AG10803 (cell line): ENCODE results near the gene OR4E1.
"Not testable (repeated sequence)": the region's sequence is repeated elsewhere in the genome, so short reads cannot be mapped to it uniquely, and the experiment has no call there.

Source experiments
- DNase-seq: peaks from one replicate; pipeline ENCODE4 v3.0.0; 2010; ENCODE audit warnings: low read depth
- H3K4me3 ChIP-seq: 2 replicates; pipeline ENCODE4 v1.5.1; 2011; ENCODE audit warnings: mild to moderate bottlenecking, low read length, control low read depth
- CTCF ChIP-seq: conservative IDR thresholded peaks from 2 replicates; pipeline ENCODE4 v1.5.1; 2011; ENCODE audit warnings: mild to moderate bottlenecking, low read length, control low read depth, inconsistent platforms

OR4E1 gene

GRCh38 chr14:21653331-21653885, 20.2 kb downstream of the OR4E1 start, which contains the start of gene OR4E2:
TSS of gene OR4E2 (plus strand) at chr14:21653835. CDS start at chr14:21665083, 11,248 bp downstream.
- H3K4me3 ChIP-seq = no peak within 1 kb of the TSS
- TF ChIP-seq CTCF = no peak

GRCh38 chr14:21652209-21652808, 21.3 kb downstream of the OR4E1 start:
- DNase-seq = no peak
- TF ChIP-seq CTCF = no peak
- H3K4me3 ChIP-seq = no peak overlapping the region

More at GRCh38 chr14:21653331-21653885, 20.2 kb downstream of the OR4E1 start, which contains the start of gene OR4E2:
- DNase-seq = no peak

GRCh38 chr14:21647380-21647779, 26.2 kb downstream of the OR4E1 start:
- no peak for DNase-seq
- TF ChIP-seq CTCF = no peak
- H3K4me3 ChIP-seq = no peak overlapping the region

GRCh38 chr14:21643407-21643806, 30.2 kb downstream of the OR4E1 start:
- no peak for TF ChIP-seq CTCF
- no peak overlapping the region for H3K4me3 ChIP-seq
- no peak for DNase-seq

- TF ChIP-seq CTCF = no peak
These were observed 30.9 kb downstream of the OR4E1 start for GRCh38 chr14:21642683-21643082.

GRCh38 chr14:21634840-21635239, 38.8 kb downstream of the OR4E1 start, which contains the start of gene OR10G2:
TSS of gene OR10G2 (minus strand) at chr14:21634940. CDS start at chr14:21634842, 98 bp downstream.
- no peak within 1 kb of the TSS for H3K4me3 ChIP-seq
- no peak for DNase-seq
- TF ChIP-seq CTCF = no peak

More at GRCh38 chr14:21642683-21643082, 30.9 kb downstream of the OR4E1 start:
- no peak for DNase-seq
- no peak overlapping the region for H3K4me3 ChIP-seq

GRCh38 chr14:21631084-21631483, 42.5 kb downstream of the OR4E1 start:
- H3K4me3 ChIP-seq = no peak overlapping the region
- no peak for TF ChIP-seq CTCF
- DNase-seq = no peak

GRCh38 chr14:21630503-21630902, 43.1 kb downstream of the OR4E1 start:
- not testable (repeated sequence) for DNase-seq, H3K4me3 ChIP-seq
